Smooth muscle cell (in vitro differentiated cells): Measurements from ENCODE around the gene CDX2. TPM values are rescaled to one million over a fixed set of nuclear protein-coding genes. Genes with fewer than 3 reads are reported as not detected.

ENCODE experiments used
- DNase-seq: peaks from one replicate; lab custom pipeline; 2025; ENCODE audit not compliant: unreplicated experiment; lab: John Stamatoyannopoulos, UW
- H2AFZ ChIP-seq: fragments of 200-600 bp; sonication (generic); 2 replicates; pipeline ENCODE4 v1.6.0; 2016; ENCODE audit warnings: antibody characterized with exemption, low read depth, mild to moderate bottlenecking
- H3F3A ChIP-seq: fragments of 200-600 bp; sonication (generic); 2 replicates; pipeline ENCODE4 v1.6.0; 2017; ENCODE audit warnings: antibody characterized with exemption, low read depth
- H3K27ac ChIP-seq: fragments of 200-600 bp; sonication (generic); 2 replicates; pipeline ENCODE4 v1.5.1; 2016; ENCODE audit warnings: low read depth, mild to moderate bottlenecking
- H3K27me3 ChIP-seq: fragments of 200-600 bp; sonication (generic); 2 replicates; pipeline ENCODE4 v1.6.1; 2016; ENCODE audit warnings: low read depth, mild to moderate bottlenecking
- H3K36me3 ChIP-seq: fragments of 200-600 bp; sonication (generic); 2 replicates; pipeline ENCODE4 v1.5.1; 2016; ENCODE audit warnings: low read depth
- H3K4me1 ChIP-seq: fragments of 200-600 bp; sonication (generic); 2 replicates; pipeline ENCODE4 v1.5.1; 2016; ENCODE audit warnings: low read depth
- H3K4me2 ChIP-seq: fragments of 200-600 bp; sonication (generic); 2 replicates; pipeline ENCODE4 v1.6.0; 2016; ENCODE audit warnings: mild to moderate bottlenecking
- H3K4me3 ChIP-seq: fragments of 200-600 bp; sonication (generic); 2 replicates; pipeline ENCODE4 v1.5.1; 2016; ENCODE audit warnings: mild to moderate bottlenecking
- H3K79me2 ChIP-seq: fragments of 200-600 bp; sonication (generic); 2 replicates; pipeline ENCODE4 v1.6.0; 2016; ENCODE audit warnings: low read depth, mild to moderate bottlenecking
- H3K9ac ChIP-seq: fragments of 200-600 bp; sonication (generic); 2 replicates; pipeline ENCODE4 v1.6.0; 2016; ENCODE audit warnings: low read depth
- H3K9me3 ChIP-seq: fragments of 200-600 bp; sonication (generic); replicated peaks from 2 replicates; pipeline ENCODE4 v1.5.1; 2016; ENCODE audit warnings: low read depth
- H4K20me1 ChIP-seq: fragments of 200-600 bp; sonication (generic); 2 replicates; pipeline ENCODE4 v1.6.0; 2016; ENCODE audit warnings: low read depth
- CTCF ChIP-seq: fragments of 200-600 bp; sonication (generic); IDR thresholded peaks from 2 replicates; pipeline ENCODE4 v1.5.1; 2017; ENCODE audit warnings: borderline replicate concordance, mild to moderate bottlenecking, antibody characterized with exemption; ENCODE audit not compliant: insufficient read depth, poor library complexity, severe bottlenecking
- WGBS: methylation state at CpG from one replicate; pipeline ENCODE4 v1.1.7; 2016; ENCODE audit warnings: low lambda C conversion rate; 5-methylcytosine and 5-hydroxymethylcytosine counted together
- polyA plus RNA-seq: library from polyadenylated mRNA; unstranded; fragments of >200 nt; fragmentation: Nextera tagmentation; extraction: Ambion mirVana; gene quantifications from 2 replicates; pipeline ENCODE4 v1.2.1, GENCODE V29; 2016
- small RNA-seq: library from RNA; depleted of rRNA; stranded (forward); fragments of <200 nt; gene quantifications from one replicate; pipeline ENCODE3, GENCODE V24; 2014
- total RNA-seq: library from RNA; depleted of rRNA; stranded (reverse); fragments of >200 nt; gene quantifications from 2 replicates; pipeline ENCODE4 v1.2.3, GENCODE V29; 2014

The CDX2 gene
- total and polyA plus RNA-seq, 2 experiments from 2014 or later, result 0.04 to 0.31 TPM

DNA sequence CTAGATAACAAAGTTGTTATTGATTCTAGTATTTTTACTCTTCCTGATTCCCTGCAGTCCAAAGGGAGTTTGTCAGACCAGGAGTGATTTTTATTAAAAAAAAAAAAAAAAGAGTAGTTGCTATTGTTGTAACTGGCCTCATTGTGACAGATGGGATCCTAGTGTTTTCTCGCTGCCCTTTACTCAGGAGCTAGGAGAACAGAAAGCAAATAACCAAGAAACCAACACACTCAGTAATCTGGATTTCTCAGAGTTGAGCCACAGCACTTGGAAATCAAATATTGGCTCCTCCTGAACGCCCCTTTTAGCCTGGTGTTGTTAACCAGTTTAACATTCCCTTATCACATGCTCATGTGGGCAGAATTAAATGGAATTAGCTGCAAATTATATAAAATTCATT lies 57.6 kb downstream of the CDX2 start:
- H3K27ac ChIP-seq, result no peak overlapping the region
- no peak overlapping the region for H2AFZ ChIP-seq
- WGBS, result 51% methylated on average over 2 of the region's 2 CpGs
- H3F3A ChIP-seq, result no peaks in the 10 kb centered on the region
- peaks cover 98% of the 10 kb centered on the region for H3K27me3 ChIP-seq
- H3K9ac ChIP-seq, result no peak overlapping the region
- H3K4me3 ChIP-seq, result no peak overlapping the region
- H3K4me1 ChIP-seq, result no peaks in the 10 kb centered on the region
- no peaks in the 10 kb centered on the region for H3K36me3 ChIP-seq
- H3K79me2 ChIP-seq, result no peaks in the 10 kb centered on the region
- no peak for TF ChIP-seq CTCF
- H3K4me2 ChIP-seq, result no peak overlapping the region
- DNase-seq, result no peak
- no peaks in the 10 kb centered on the region for H4K20me1 ChIP-seq
- no peaks in the 10 kb centered on the region for H3K9me3 ChIP-seq

Small RNA genes within 50 kb of the gene (small RNA-seq; reads per million reads assigned to genes)
- gene ATP5F1EP2, result 1.5 reads per million, percentile 38 among the genes with 10 or more reads in this experiment
- 0.08 reads per million for gene RN7SL272P

Other genes starting within 250 kb of the CDX2 start
- gene GSX1, start 176.8 kb downstream of the CDX2 start, total RNA-seq, result not detected in 2 replicates
- not detected in 2 replicates for gene GSX1, start 176.8 kb downstream of the CDX2 start, polyA plus RNA-seq
- gene PDX1, start 49.3 kb downstream of the CDX2 start, total RNA-seq, result not detected in 2 replicates
- gene PDX1, start 49.3 kb downstream of the CDX2 start, polyA plus RNA-seq, result not detected in 2 replicates
- gene URAD, start 19.4 kb upstream of the CDX2 start, total RNA-seq, result not detected in 2 replicates
- gene URAD, start 19.4 kb upstream of the CDX2 start, polyA plus RNA-seq, result not detected in 2 replicates
- not detected in 2 replicates for gene FLT3, start 131.3 kb upstream of the CDX2 start, total RNA-seq
- not detected in 2 replicates for gene FLT3, start 131.3 kb upstream of the CDX2 start, polyA plus RNA-seq
- 24.8 and 28.2 TPM in 2 replicates for gene PAN3, start 169.2 kb upstream of the CDX2 start, total RNA-seq
- 2.9 and 5.5 TPM in 2 replicates for gene PAN3, start 169.2 kb upstream of the CDX2 start, polyA plus RNA-seq